Psoas muscle (tissue), 8 donors: ENCODE data around the gene RMI2. TPM values are rescaled to one million over a fixed set of nuclear protein-coding genes. Genes with fewer than 3 reads are reported as not detected.
A peak's percentile ranks its signal among the peaks of the same experiment; 100 is the strongest.

Experiments
- ATAC-seq, 4 donors: fragments of 200-7000 bp; cut with Tn5 transposase; one replicate each; pipeline ENCODE4 v1.9.1; 2020; ENCODE audit warnings: moderate library complexity in 3 of 4, mild to moderate bottlenecking in 2 of 4
- DNase-seq, 2 donors: peaks; one replicate each; pipeline ENCODE4 v3.0.0-alpha.2; 2020
- H3K27ac ChIP-seq: fragments of 200-600 bp; one replicate; pipeline ENCODE4 v1.8.0; 2022
- H3K27me3 ChIP-seq, 3 donors: fragments of 200-600 bp in 1 of 3; one replicate each; pipeline versions ENCODE4 v1.6.1 to v1.8.0; 2013 to 2022; ENCODE audit warnings: low read length in 2 of 3, mild to moderate bottlenecking in 2 of 3, moderate library complexity in 1 of 3; ENCODE audit not compliant: insufficient read depth in 3 of 3
- H3K36me3 ChIP-seq, 2 donors: fragments of 200-600 bp in 1 of 2; one replicate each; pipeline versions ENCODE4 v1.6.1 to v1.8.0; 2013 to 2022; ENCODE audit warnings: low read depth in 1 of 2, mild to moderate bottlenecking in 1 of 2, moderate library complexity in 1 of 2; ENCODE audit not compliant: insufficient read depth in 1 of 2
- H3K4me1 ChIP-seq: fragments of 200-600 bp; one replicate; pipeline ENCODE4 v1.8.0; 2022
- H3K4me3 ChIP-seq: fragments of 200-600 bp; one replicate; pipeline ENCODE4 v1.8.0; 2022; ENCODE audit warnings: mild to moderate bottlenecking
- H3K9me3 ChIP-seq: fragments of 200-600 bp; one replicate; pipeline ENCODE4 v1.8.0; 2022
- CTCF ChIP-seq: fragments of 200-600 bp; IDR thresholded peaks from one replicate; pipeline ENCODE4 v1.8.0; 2022; ENCODE audit warnings: antibody characterized with exemption
- WGBS, 3 donors: extraction: QIAGEN DNeasy Blood & Tissue Kit; methylation state at CpG; one replicate each; pipeline versions ENCODE4 v1.1.6 to v1.1.7; 2013; 5-methylcytosine and 5-hydroxymethylcytosine counted together
- intact Hi-C, 2 donors: fragments of 100-400 bp; cut with DNase I; formaldehyde crosslinking; loops; one replicate each; pipeline versions ENCODE4 v1.11.0 to v1.14.2; 2022
- polyA plus RNA-seq, 3 donors: library from polyadenylated mRNA; stranded (reverse); fragments of 200-250 nt; gene quantifications; one replicate each; pipeline ENCODE4 v1.2.3, GENCODE V29; 2013
- total RNA-seq, 4 donors: library from RNA; stranded (reverse); fragmentation: NEBNext Ultra II Directional in 2 of 4; extraction: Animal tissue kit (Norgen Biotek cat#: 25700) in 2 of 4; gene quantifications; one replicate each; pipeline versions ENCODE4 v1.2.1 to v1.2.4, GENCODE V29; 2021 to 2023
- donor health status: healthy with polysubstance abuse.
- donor health status: DM: no; HTN: no; CAD: no; lungs with moderate emphysema.
- donor health status: Bipolar disorder and iron deficiency.
- donor health status: healthy.
- donor health status: DM: yes; HTN: yes; CAD: no.
- donor health status: DM: no; HTN: no; CAD: no.
- donor health status: DM: no; HTN: no; CAD: no.
- donor health status: DM: yes; HTN: yes; CAD: no.

Gene RMI2
- total and polyA plus RNA-seq, 7 donors: 0.11 to 0.64 (median 0.23) TPM; not detected in 2

GRCh38 chr16:11349599-11350276 is 4.5 kb downstream of the RMI2 start:
- ATAC-seq: peak in 2 of 4 donors; percentile 26 to 36
- intact Hi-C loops: loop anchor here in 1 of 2 donors (10.0 kb wide), 1 partner anchor 385 kb away; no protein-coding TSS in a partner anchor
- no peaks in the 10 kb centered on the region for H3K27me3 ChIP-seq
- no peak overlapping the region for H3K27ac ChIP-seq
- WGBS, 3 donors: 30 to 37% (median 35%) methylated on average over 14 of the region's 14 CpGs
- H3K4me1 ChIP-seq: peaks cover 5% of the 10 kb centered on the region
- H3K36me3 ChIP-seq: no peaks in the 10 kb centered on the region
- H3K9me3 ChIP-seq: no peaks in the 10 kb centered on the region
- DNase-seq: peak; percentile 72 to 78
- H3K4me3 ChIP-seq: no peak overlapping the region
- TF ChIP-seq CTCF: no peak

GRCh38 chr16:11350519-11350918 is 5.3 kb downstream of the RMI2 start:
- Histone ChIP-seq H3K4me1 (peaks cover 4% of the 10 kb centered on the region), H3K27me3 (no peaks in the 10 kb centered on the region), H3K36me3 (no peaks in the 10 kb centered on the region), H3K27ac (no peak overlapping the region), H3K4me3 (no peak overlapping the region), H3K9me3 (no peaks in the 10 kb centered on the region)
- 67 to 73% (median 69%) methylated on average over 4 to 5 of the region's 5 CpGs for WGBS, 3 donors
- ATAC-seq (no peak), DNase-seq (no peak)
- intact Hi-C loops: loop anchor here in 1 of 2 donors (10.0 kb wide), 1 partner anchor 386 kb away; no protein-coding TSS in a partner anchor
- no peak for TF ChIP-seq CTCF

GRCh38 chr16:11350921-11351335 is 5.7 kb downstream of the RMI2 start:
- Histone ChIP-seq H3K4me3 (no peak overlapping the region), H3K36me3 (no peaks in the 10 kb centered on the region), H3K27me3 (no peaks in the 10 kb centered on the region), H3K27ac (no peak overlapping the region), H3K9me3 (no peaks in the 10 kb centered on the region), H3K4me1 (peaks cover under 1% of the 10 kb centered on the region)
- ATAC-seq (no peak), DNase-seq (no peak)
- intact Hi-C loops: loop anchor here in 1 of 2 donors (10.0 kb wide), 1 partner anchor 386 kb away; no protein-coding TSS in a partner anchor
- WGBS, 3 donors: 49 to 59% (median 50%) methylated on average over 8 of the region's 8 CpGs
- TF ChIP-seq CTCF: no peak

GRCh38 chr16:11353158-11353557 is 7.9 kb downstream of the RMI2 start:
- Histone ChIP-seq H3K36me3 (no peaks in the 10 kb centered on the region), H3K9me3 (no peaks in the 10 kb centered on the region), H3K27ac (no peak overlapping the region), H3K4me1 (peaks cover 6% of the 10 kb centered on the region), H3K27me3 (no peaks in the 10 kb centered on the region), H3K4me3 (no peak overlapping the region)
- DNase-seq (no peak), ATAC-seq (no peak)
- no peak for TF ChIP-seq CTCF
- WGBS, 3 donors: 58 to 67% (median 62%) methylated on average over 4 of the region's 4 CpGs
- intact Hi-C loops: loop anchor here in 1 of 2 donors (10.0 kb wide), 1 partner anchor 388 kb away; no protein-coding TSS in a partner anchor
